GM21825 (cell line): ENCODE data around the gene ACTL6B.

ENCODE experiments used
- ATAC-seq: cut with Tn5 transposase; IDR thresholded peaks from one replicate; pipeline ENCODE4 v1.9.1; 2021; ENCODE audit warnings: mild to moderate bottlenecking, moderate library complexity; ENCODE audit not compliant: unreplicated experiment

ACTL6B gene

GRCh38 chr7:100629117-100629716 is 27.0 kb downstream of the ACTL6B start:
- no peak for ATAC-seq

GRCh38 chr7:100627238-100627549 is 29.1 kb downstream of the ACTL6B start:
- no peak for ATAC-seq

- ATAC-seq, result peak; percentile 76
These were observed 29.6 kb downstream of the ACTL6B start for GRCh38 chr7:100626530-100627237.

GRCh38 chr7:100626055-100626454 is 30.2 kb downstream of the ACTL6B start:
- no peak for ATAC-seq

- ATAC-seq, result no peak
These were observed 32.1 kb downstream of the ACTL6B start for GRCh38 chr7:100623951-100624824.

- no peak for ATAC-seq
These were observed 34.7 kb downstream of the ACTL6B start for GRCh38 chr7:100621554-100621953.

GRCh38 chr7:100620804-100621203 is 35.4 kb downstream of the ACTL6B start:
- no peak for ATAC-seq

GRCh38 chr7:100620239-100620638 is 36.0 kb downstream of the ACTL6B start:
- no peak for ATAC-seq

GRCh38 chr7:100614308-100614861 is 41.9 kb downstream of the ACTL6B start:
- ATAC-seq, result no peak

- no peak for ATAC-seq
These were observed 42.7 kb downstream of the ACTL6B start for GRCh38 chr7:100613412-100614175.

GRCh38 chr7:100612730-100613390 is 43.4 kb downstream of the ACTL6B start:
- no peak for ATAC-seq

- ATAC-seq, result peak; percentile 85
These were observed 44.1 kb downstream of the ACTL6B start, which contains the start of gene MOSPD3 for GRCh38 chr7:100611983-100612729. Gene MOSPD3, plus strand, starts transcription at chr7:100612540. Its CDS starts 252 bp downstream, at chr7:100612792.

- no peak for ATAC-seq
These were observed 46.3 kb downstream of the ACTL6B start for GRCh38 chr7:100609958-100610357.

GRCh38 chr7:100607111-100607510 is 49.1 kb downstream of the ACTL6B start:
- no peak for ATAC-seq

GRCh38 chr7:100606313-100606712 is 49.9 kb downstream of the ACTL6B start:
- ATAC-seq, result no peak

- ATAC-seq, result no peak
These were observed 51.0 kb downstream of the ACTL6B start for GRCh38 chr7:100604976-100605911.

- ATAC-seq, result peak; percentile 46
These were observed 51.9 kb downstream of the ACTL6B start for GRCh38 chr7:100604028-100604975.
